Measurements from ENCODE around the gene IFT172.

Gene IFT172

DNA sequence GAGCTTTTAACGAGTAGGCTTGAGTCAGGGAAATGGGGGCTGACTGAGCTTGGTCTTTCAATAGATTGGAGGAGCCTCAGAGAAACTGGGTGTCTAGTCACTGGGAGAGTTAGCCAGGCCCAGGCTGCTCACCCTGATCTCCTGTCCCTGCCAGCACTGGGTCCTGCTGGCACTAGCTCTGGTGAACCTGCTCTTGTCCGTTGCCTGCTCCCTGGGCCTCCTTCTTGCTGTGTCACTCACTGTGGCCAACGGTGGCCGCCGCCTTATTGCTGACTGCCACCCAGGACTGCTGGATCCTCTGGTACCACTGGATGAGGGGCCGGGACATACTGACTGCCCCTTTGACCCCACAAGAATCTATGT, 46.6 kb downstream of the IFT172 start:
- no peaks in the 10 kb centered on the region for H3K79me2 ChIP-seq
- no peaks in the 10 kb centered on the region for H3K9me3 ChIP-seq (ENCODE audit: control insufficient read depth, low read length)
- H2AFZ ChIP-seq: peak overlapping the region; percentile 81
- peak overlapping the region; percentile 36 for H3K4me3 ChIP-seq (ENCODE audit: low read depth, low read length)
- TF ChIP-seq CTCF (IDR thresholded peaks at IDR 0.05): no peak
- H3K9ac ChIP-seq: no peak overlapping the region
- H3K27me3 ChIP-seq (ENCODE audit: control insufficient read depth, insufficient read depth, low read length): no peaks in the 10 kb centered on the region
- H3K27ac ChIP-seq: no peak overlapping the region
- no peaks in the 10 kb centered on the region for H3K4me1 ChIP-seq
- no peaks in the 10 kb centered on the region for H3K36me3 ChIP-seq (ENCODE audit: control insufficient read depth, insufficient read depth, low read length)
- H3K4me2 ChIP-seq (ENCODE audit: low read length): peak overlapping the region; percentile 60

GRCh38 chr2:27441958-27442919, 47.3 kb downstream of the IFT172 start, which contains the start of gene KRTCAP3:
TSS of gene KRTCAP3 (plus strand) at chr2:27442381. CDS start at chr2:27442413, 32 bp downstream.
- H3K9me3 ChIP-seq (ENCODE audit: control insufficient read depth, low read length): no peaks in the 10 kb centered on the region
- H3K27ac ChIP-seq: no peak within 1 kb of the TSS
- TF ChIP-seq CTCF (IDR thresholded peaks at IDR 0.05): peak; percentile 71
- H3K4me2 ChIP-seq (ENCODE audit: low read length): peak within 1 kb of the TSS; percentile 60
- H3K79me2 ChIP-seq: no peaks in the 10 kb centered on the region
- H3K36me3 ChIP-seq (ENCODE audit: control insufficient read depth, insufficient read depth, low read length): no peaks in the 10 kb centered on the region
- H3K9ac ChIP-seq: no peak within 1 kb of the TSS
- H3K27me3 ChIP-seq (ENCODE audit: control insufficient read depth, insufficient read depth, low read length): no peaks in the 10 kb centered on the region
- peak within 1 kb of the TSS; percentile 36 for H3K4me3 ChIP-seq (ENCODE audit: low read depth, low read length)
- H2AFZ ChIP-seq: peak within 1 kb of the TSS; percentile 81
- H3K4me1 ChIP-seq: no peaks in the 10 kb centered on the region

DNA sequence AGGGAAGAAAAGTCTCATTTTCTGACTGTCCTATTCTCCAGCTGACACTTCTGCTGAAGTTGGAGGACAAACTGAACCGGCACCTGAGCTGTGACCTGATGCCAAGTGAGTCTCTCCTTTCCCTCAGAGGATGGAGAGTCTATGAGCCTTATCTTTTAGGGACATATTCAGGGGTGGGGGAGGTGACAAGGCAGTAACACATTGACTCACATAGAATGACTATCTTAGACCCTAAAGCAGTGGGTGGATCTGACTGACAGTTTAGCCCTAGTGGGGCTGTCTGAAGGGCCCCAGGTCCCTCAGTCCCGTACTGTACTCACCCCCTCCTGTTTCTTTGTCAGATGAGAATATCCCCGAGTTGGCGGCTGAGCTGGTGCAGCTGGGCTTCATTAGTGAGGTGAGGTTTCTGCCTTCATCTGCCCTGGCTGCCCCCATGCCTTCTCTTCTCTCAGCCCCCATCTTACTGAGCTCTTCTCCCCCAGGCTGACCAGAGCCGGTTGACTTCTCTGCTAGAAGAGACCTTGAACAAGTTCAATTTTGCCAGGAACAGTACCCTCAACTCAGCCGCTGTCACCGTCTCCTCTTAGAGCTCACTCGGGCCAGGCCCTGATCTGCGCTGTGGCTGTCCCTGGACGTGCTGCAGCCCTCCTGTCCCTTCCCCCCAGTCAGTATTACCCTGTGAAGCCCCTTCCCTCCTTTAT, 48.2 kb downstream of the IFT172 start:
- TF ChIP-seq CTCF (IDR thresholded peaks at IDR 0.05): no peak
- no peaks in the 10 kb centered on the region for H3K9me3 ChIP-seq (ENCODE audit: control insufficient read depth, low read length)
- H3K36me3 ChIP-seq (ENCODE audit: control insufficient read depth, insufficient read depth, low read length): no peaks in the 10 kb centered on the region
- no peak overlapping the region for H3K27ac ChIP-seq
- no peak overlapping the region for H3K4me3 ChIP-seq (ENCODE audit: low read depth, low read length)
- H3K27me3 ChIP-seq (ENCODE audit: control insufficient read depth, insufficient read depth, low read length): no peaks in the 10 kb centered on the region
- H3K4me2 ChIP-seq (ENCODE audit: low read length): no peak overlapping the region
- no peaks in the 10 kb centered on the region for H3K79me2 ChIP-seq
- H2AFZ ChIP-seq: no peak overlapping the region
- no peak overlapping the region for H3K9ac ChIP-seq
- H3K4me1 ChIP-seq: no peaks in the 10 kb centered on the region

DNA sequence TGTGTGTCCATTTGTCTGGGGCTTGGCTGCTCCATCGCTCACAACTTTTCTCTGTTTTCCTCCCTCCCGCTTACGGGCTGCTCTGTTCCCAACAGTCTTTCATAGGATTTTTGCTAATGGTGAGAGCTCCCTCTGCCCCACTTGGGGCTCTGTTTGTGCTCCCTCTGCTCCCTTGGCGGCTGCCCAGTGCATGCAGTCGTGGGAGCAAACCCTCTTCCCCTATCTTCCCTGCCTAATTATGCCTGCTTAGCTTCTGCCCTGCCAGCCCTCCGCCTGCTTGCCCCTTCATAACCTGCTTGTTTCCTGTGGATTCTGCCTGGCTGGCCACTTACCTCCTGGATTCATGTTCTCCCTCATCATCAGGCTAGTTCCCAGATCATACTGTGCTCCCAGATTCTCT, 53.9 kb downstream of the IFT172 start:
- H3K36me3 ChIP-seq (ENCODE audit: control insufficient read depth, insufficient read depth, low read length): no peaks in the 10 kb centered on the region
- no peak overlapping the region for H2AFZ ChIP-seq
- H3K79me2 ChIP-seq: peaks cover 27% of the 10 kb centered on the region
- H3K4me2 ChIP-seq (ENCODE audit: low read length): no peak overlapping the region
- H3K9me3 ChIP-seq (ENCODE audit: control insufficient read depth, low read length): no peaks in the 10 kb centered on the region
- TF ChIP-seq CTCF (IDR thresholded peaks at IDR 0.05): no peak
- no peak overlapping the region for H3K9ac ChIP-seq
- peaks cover 6% of the 10 kb centered on the region for H3K4me1 ChIP-seq
- H3K27ac ChIP-seq: no peak overlapping the region
- H3K27me3 ChIP-seq (ENCODE audit: control insufficient read depth, insufficient read depth, low read length): no peaks in the 10 kb centered on the region
- no peak overlapping the region for H3K4me3 ChIP-seq (ENCODE audit: low read depth, low read length)

Measured in parathyroid adenoma (tissue), 2 donors.